ENCODE results near the gene FMN1.

FMN1 gene

DNA sequence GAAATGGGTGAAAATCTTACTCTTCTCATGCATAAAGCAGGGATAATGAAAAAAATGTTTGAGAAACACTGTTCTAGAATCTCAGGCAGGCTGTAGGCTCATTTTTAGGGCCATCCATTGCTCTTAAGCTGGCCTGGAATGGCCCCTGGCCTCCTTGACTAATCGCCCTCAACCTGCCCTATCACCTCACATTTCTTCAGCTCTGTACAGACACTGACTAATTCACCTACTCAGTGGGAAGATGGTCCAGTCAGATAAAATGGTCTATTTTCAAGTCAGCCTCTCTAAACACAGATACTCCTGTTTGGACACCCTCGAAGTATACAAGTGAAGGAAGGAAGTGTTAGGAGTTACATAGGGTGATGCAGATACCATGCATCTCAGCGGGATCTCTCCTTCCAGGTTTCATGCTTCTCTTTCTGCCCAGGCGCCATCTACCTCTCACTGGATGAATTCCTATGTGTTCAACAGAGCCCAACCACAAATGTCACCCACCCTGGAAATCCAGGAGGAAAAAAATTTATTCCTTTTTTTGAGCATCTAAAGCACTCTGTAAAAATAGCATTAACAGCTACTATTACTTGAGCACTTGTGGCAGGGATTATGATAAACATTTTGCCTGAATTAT lies 12.1 kb downstream of the FMN1 start:
- Histone ChIP-seq H3K9me3 (no peaks in the 10 kb centered on the region), H3K4me3 (ENCODE audit: low read depth, low read length) (no peak overlapping the region), H3K4me1 (peaks cover 10% of the 10 kb centered on the region; the same call in 1 of the 2 replicates), H3K36me3 (no peaks in the 10 kb centered on the region; the same call in 1 of the 2 replicates), H3K27me3 (no peaks in the 10 kb centered on the region)
- TF ChIP-seq, protein P1, sequence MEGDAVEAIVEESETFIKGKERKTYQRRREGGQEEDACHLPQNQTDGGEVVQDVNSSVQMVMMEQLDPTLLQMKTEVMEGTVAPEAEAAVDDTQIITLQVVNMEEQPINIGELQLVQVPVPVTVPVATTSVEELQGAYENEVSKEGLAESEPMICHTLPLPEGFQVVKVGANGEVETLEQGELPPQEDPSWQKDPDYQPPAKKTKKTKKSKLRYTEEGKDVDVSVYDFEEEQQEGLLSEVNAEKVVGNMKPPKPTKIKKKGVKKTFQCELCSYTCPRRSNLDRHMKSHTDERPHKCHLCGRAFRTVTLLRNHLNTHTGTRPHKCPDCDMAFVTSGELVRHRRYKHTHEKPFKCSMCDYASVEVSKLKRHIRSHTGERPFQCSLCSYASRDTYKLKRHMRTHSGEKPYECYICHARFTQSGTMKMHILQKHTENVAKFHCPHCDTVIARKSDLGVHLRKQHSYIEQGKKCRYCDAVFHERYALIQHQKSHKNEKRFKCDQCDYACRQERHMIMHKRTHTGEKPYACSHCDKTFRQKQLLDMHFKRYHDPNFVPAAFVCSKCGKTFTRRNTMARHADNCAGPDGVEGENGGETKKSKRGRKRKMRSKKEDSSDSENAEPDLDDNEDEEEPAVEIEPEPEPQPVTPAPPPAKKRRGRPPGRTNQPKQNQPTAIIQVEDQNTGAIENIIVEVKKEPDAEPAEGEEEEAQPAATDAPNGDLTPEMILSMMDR (IDR thresholded peaks at IDR 0.05; ENCODE audit: low read depth, low read length) = peak; percentile 28; the same call in 1 of the 2 replicates
- DNase-seq = no peak

DNA sequence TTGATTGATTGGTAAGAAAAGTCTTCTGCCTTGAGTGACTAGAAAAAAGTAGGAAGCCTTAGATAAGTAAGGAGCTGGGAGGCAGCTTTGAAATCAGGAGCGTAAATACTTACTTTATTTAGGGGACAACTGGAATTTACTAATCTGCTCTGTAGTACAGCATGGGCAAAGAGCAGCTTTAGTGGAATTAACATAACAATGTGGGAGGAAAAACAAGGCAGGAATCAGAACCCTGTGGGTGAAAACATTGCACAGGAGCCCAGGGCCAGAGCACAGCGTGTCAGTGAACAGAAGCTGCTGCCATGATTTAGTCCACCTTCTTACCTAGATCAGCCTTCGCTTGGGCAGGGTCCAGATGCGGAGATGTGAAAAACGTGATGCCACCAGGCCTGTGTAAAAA lies 14.6 kb downstream of the FMN1 start:
- no peak overlapping the region for H3K4me3 ChIP-seq (ENCODE audit: low read depth, low read length)
- peaks cover 10% of the 10 kb centered on the region; the same call in 1 of the 2 replicates for H3K4me1 ChIP-seq
- TF ChIP-seq, protein P1 (IDR thresholded peaks at IDR 0.05; ENCODE audit: low read depth, low read length) = no peak
- no peak for DNase-seq
- H3K36me3 ChIP-seq = no peaks in the 10 kb centered on the region; the same call in 1 of the 2 replicates
- H3K27me3 ChIP-seq = no peaks in the 10 kb centered on the region
- H3K9me3 ChIP-seq = no peaks in the 10 kb centered on the region

DNA sequence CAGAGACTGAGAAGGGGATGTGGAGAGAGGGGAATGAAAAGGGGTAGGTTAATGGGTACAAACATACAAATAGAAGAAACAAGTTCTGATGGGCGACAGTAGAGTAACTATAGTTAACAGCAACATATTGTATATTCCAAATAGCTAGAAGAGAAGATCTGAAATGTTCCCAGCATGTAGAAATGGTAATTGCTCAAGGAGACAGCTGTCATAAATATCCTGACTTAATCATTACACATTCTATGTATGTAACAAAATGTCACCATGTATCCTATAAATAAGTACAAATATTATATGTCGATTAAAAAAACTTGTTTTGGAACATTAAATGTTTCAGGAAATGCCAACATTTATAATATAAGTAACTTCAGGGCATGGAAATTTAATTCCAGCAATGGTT lies 23.3 kb downstream of the FMN1 start:
- Histone ChIP-seq H3K27me3 (no peaks in the 10 kb centered on the region), H3K4me3 (ENCODE audit: low read depth, low read length) (no peak overlapping the region), H3K4me1 (no peaks in the 10 kb centered on the region), H3K36me3 (no peaks in the 10 kb centered on the region), H3K9me3 (no peaks in the 10 kb centered on the region)
- DNase-seq = no peak
- TF ChIP-seq, protein P1 (IDR thresholded peaks at IDR 0.05; ENCODE audit: low read depth, low read length) = no peak

DNA sequence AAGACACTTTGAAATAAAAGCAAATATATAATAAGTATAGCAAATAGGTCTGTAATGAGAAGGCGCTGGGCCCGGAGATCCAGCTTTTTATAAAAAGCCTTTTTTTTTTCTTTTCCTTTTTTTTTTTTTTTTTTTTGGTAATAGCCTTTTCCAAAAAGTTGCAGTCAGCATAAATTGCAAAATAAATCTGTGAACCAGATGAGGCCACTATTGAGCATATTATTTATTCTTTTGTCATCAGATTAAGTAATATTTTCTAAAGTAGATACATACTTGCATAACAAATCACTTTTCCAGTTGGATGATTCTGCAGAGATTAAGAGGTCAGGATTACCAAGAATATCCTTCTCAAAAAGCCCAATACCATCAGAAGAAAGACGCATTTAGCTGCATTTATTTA lies 24.9 kb downstream of the FMN1 start:
- no peak for DNase-seq
- Histone ChIP-seq H3K4me3 (ENCODE audit: low read depth, low read length) (no peak overlapping the region), H3K36me3 (no peaks in the 10 kb centered on the region), H3K4me1 (no peaks in the 10 kb centered on the region), H3K27me3 (no peaks in the 10 kb centered on the region), H3K9me3 (no peaks in the 10 kb centered on the region)
- TF ChIP-seq, protein P1 (IDR thresholded peaks at IDR 0.05; ENCODE audit: low read depth, low read length) = no peak

DNA sequence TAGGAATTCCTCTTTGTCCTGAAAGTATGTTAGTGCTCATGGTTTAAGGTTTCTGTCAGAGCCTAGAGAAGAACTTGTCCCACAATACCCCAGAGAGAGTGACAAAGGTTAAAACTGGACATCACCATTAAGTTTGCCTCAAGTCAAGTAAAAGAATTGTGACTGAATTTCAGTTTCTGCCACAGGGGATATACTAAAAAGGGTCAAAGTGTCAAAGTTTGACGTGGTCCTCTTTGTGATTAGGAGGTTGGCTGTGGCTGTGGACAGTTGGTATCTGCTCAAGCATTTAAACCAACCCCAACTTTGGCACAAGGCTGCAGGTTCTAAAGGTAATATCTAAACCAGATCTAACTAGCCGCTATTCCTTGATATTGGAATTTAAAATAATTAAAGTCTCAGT lies 26.1 kb downstream of the FMN1 start:
- H3K4me1 ChIP-seq = no peaks in the 10 kb centered on the region
- H3K27me3 ChIP-seq = no peaks in the 10 kb centered on the region
- TF ChIP-seq, protein P1 (IDR thresholded peaks at IDR 0.05; ENCODE audit: low read depth, low read length) = no peak
- no peaks in the 10 kb centered on the region for H3K36me3 ChIP-seq
- H3K4me3 ChIP-seq (ENCODE audit: low read depth, low read length) = no peak overlapping the region
- no peak for DNase-seq
- no peaks in the 10 kb centered on the region for H3K9me3 ChIP-seq

DNA sequence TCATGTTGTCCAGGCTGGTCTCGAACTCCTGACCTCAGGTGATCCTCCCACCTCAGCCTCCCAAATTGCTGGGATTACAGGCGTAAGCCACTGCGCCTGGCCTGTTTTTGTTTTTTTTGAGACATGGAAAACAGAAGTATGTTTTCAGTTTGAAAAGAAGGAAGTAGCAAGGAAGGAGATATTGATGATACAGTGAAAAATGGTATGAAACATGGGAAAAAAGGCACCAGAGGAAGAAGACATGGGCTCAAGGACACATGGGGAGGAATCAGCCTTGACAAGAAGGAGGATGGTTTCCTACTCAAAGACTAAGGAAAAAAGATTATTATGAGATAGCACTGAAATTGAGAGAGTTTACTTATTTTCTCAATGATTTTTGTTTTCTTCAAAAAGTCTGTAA lies 30.7 kb downstream of the FMN1 start:
- TF ChIP-seq, protein P1 (IDR thresholded peaks at IDR 0.05; ENCODE audit: low read depth, low read length) = no peak
- DNase-seq = no peak
- no peaks in the 10 kb centered on the region for H3K27me3 ChIP-seq
- H3K9me3 ChIP-seq = no peaks in the 10 kb centered on the region
- H3K4me3 ChIP-seq (ENCODE audit: low read depth, low read length) = no peak overlapping the region
- peaks cover 34% of the 10 kb centered on the region for H3K4me1 ChIP-seq
- no peaks in the 10 kb centered on the region for H3K36me3 ChIP-seq
